ENCODE results near the gene FCF1.

DNA sequence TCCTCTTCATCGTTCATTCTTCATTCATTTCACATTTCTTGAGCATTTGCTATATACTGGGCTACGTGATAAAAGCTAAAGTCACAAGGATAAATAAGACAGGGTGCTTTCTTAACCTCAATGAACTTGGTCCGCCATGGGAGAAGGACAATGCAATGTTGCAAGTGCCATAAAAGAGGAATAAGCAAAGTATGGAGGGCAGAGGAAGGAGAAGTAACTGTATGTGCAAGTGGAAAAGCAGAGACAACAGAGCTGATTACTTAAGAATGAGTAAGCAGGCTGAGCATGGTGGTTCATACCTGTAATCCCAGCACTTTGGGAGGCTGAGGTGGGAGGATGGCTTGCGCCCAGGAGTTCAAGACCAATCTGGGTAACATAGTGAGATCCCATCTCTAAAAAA lies 14.5 kb upstream of the FCF1 start:
- TF ChIP-seq, protein P1, sequence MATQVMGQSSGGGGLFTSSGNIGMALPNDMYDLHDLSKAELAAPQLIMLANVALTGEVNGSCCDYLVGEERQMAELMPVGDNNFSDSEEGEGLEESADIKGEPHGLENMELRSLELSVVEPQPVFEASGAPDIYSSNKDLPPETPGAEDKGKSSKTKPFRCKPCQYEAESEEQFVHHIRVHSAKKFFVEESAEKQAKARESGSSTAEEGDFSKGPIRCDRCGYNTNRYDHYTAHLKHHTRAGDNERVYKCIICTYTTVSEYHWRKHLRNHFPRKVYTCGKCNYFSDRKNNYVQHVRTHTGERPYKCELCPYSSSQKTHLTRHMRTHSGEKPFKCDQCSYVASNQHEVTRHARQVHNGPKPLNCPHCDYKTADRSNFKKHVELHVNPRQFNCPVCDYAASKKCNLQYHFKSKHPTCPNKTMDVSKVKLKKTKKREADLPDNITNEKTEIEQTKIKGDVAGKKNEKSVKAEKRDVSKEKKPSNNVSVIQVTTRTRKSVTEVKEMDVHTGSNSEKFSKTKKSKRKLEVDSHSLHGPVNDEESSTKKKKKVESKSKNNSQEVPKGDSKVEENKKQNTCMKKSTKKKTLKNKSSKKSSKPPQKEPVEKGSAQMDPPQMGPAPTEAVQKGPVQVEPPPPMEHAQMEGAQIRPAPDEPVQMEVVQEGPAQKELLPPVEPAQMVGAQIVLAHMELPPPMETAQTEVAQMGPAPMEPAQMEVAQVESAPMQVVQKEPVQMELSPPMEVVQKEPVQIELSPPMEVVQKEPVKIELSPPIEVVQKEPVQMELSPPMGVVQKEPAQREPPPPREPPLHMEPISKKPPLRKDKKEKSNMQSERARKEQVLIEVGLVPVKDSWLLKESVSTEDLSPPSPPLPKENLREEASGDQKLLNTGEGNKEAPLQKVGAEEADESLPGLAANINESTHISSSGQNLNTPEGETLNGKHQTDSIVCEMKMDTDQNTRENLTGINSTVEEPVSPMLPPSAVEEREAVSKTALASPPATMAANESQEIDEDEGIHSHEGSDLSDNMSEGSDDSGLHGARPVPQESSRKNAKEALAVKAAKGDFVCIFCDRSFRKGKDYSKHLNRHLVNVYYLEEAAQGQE (IDR thresholded peaks at IDR 0.05; ENCODE audit: low read depth, low read length) = no peak
- no peak for TF ChIP-seq EP300 (IDR thresholded peaks at IDR 0.05; ENCODE audit: borderline replicate concordance in 1 of 2, low read depth in 1 of 2, low read length in 1 of 2)
- TF ChIP-seq, protein P2, sequence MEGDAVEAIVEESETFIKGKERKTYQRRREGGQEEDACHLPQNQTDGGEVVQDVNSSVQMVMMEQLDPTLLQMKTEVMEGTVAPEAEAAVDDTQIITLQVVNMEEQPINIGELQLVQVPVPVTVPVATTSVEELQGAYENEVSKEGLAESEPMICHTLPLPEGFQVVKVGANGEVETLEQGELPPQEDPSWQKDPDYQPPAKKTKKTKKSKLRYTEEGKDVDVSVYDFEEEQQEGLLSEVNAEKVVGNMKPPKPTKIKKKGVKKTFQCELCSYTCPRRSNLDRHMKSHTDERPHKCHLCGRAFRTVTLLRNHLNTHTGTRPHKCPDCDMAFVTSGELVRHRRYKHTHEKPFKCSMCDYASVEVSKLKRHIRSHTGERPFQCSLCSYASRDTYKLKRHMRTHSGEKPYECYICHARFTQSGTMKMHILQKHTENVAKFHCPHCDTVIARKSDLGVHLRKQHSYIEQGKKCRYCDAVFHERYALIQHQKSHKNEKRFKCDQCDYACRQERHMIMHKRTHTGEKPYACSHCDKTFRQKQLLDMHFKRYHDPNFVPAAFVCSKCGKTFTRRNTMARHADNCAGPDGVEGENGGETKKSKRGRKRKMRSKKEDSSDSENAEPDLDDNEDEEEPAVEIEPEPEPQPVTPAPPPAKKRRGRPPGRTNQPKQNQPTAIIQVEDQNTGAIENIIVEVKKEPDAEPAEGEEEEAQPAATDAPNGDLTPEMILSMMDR (IDR thresholded peaks at IDR 0.05) = no peak

All from SK-N-SH (cell line).